ENCODE results near the gene GPR62. TPM values are rescaled to one million over a fixed set of nuclear protein-coding genes. Genes with fewer than 3 reads are reported as not detected.

Gene GPR62
- total and polyA plus RNA-seq, 9 of the 15 experiments (the other 6 are each of a cell fraction or from before 2014, with no cell fraction given) = not detected

GRCh38 chr3:51974963-51975851 lies 20.0 kb downstream of the GPR62 start, which contains the start of gene ABHD14A (continued):
- TF ChIP-seq CBX8 (IDR thresholded peaks at IDR 0.05; ENCODE audit: borderline replicate concordance, extremely low read depth, low read depth, low read length, poor library complexity, severe bottlenecking) = no peak
- TF ChIP-seq SRSF3 (IDR thresholded peaks at IDR 0.05; ENCODE audit: insufficient read depth, low read length) = no peak
- no peak for TF ChIP-seq GABPB2 (CRISPR knock-in tag; conservative IDR thresholded peaks at IDR 0.05)
- no peak for TF ChIP-seq FOXK1 (CRISPR knock-in tag; IDR thresholded peaks at IDR 0.05; ENCODE audit: borderline replicate concordance)
- no peak for TF ChIP-seq LEF1 (IDR thresholded peaks at IDR 0.05)
- TF ChIP-seq DIDO1 (tag; IDR thresholded peaks at IDR 0.05; ENCODE audit: low read depth) = no peak
- no peak for TF ChIP-seq WHSC1 (IDR thresholded peaks at IDR 0.05; ENCODE audit: low read length)
- TF ChIP-seq TAL1 (IDR thresholded peaks at IDR 0.05) = no peak
- TF ChIP-seq RUNX1 (IDR thresholded peaks at IDR 0.05; ENCODE audit: low read depth) = no peak
- TF ChIP-seq, protein P1, sequence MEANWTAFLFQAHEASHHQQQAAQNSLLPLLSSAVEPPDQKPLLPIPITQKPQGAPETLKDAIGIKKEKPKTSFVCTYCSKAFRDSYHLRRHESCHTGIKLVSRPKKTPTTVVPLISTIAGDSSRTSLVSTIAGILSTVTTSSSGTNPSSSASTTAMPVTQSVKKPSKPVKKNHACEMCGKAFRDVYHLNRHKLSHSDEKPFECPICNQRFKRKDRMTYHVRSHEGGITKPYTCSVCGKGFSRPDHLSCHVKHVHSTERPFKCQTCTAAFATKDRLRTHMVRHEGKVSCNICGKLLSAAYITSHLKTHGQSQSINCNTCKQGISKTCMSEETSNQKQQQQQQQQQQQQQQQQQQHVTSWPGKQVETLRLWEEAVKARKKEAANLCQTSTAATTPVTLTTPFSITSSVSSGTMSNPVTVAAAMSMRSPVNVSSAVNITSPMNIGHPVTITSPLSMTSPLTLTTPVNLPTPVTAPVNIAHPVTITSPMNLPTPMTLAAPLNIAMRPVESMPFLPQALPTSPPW (CRISPR knock-in tag; IDR thresholded peaks at IDR 0.05) = peak; percentile 61; the same call in 1 of the 2 replicates
- TF ChIP-seq AFF4 (CRISPR knock-in tag; IDR thresholded peaks at IDR 0.05) = no peak
- TF ChIP-seq ARID2 (IDR thresholded peaks at IDR 0.05) = peak; percentile 33; the same call in 1 of the 2 replicates
- no peak for TF ChIP-seq NR3C1 (CRISPR knock-in tag; IDR thresholded peaks at IDR 0.05)
- peak; percentile 10; the same call in 1 of the 2 replicates for TF ChIP-seq MYNN (IDR thresholded peaks at IDR 0.05)
- TF ChIP-seq MYNN (CRISPR knock-in tag; IDR thresholded peaks at IDR 0.05) = no peak
- TF ChIP-seq TAF7 (tag; IDR thresholded peaks at IDR 0.05) = no peak
- 0 out of 2 replicates have a peak, but pooled peaks have one; percentile 53 for TF ChIP-seq ETS1 (conservative IDR thresholded peaks at IDR 0.05; ENCODE audit: control insufficient read depth, low read depth, low read length)
- TF ChIP-seq ZBTB2 (IDR thresholded peaks at IDR 0.05) = peak; percentile 35; the same call in 1 of the 2 replicates

All from K562 (cell line).